Parathyroid adenoma (tissue), 2 donors: ENCODE data around the gene SCYGR6.
A peak's percentile ranks its signal among the peaks of the same experiment; 100 is the strongest.

ENCODE experiments used
- H2AFZ ChIP-seq: fragments of 300-600 bp; sonication (generic); one replicate; pipeline ENCODE4 v1.7.0; 2017; ENCODE audit warnings: antibody characterized with exemption, mild to moderate bottlenecking
- H3K27ac ChIP-seq: fragments of 300-600 bp; sonication (generic); one replicate; pipeline ENCODE4 v1.7.0; 2017
- H3K27me3 ChIP-seq: fragments of 300-600 bp; sonication (generic); one replicate; pipeline ENCODE4 v1.7.0; 2017; ENCODE audit warnings: low read length; ENCODE audit not compliant: control insufficient read depth, insufficient read depth
- H3K36me3 ChIP-seq: fragments of 300-600 bp; sonication (generic); one replicate; pipeline ENCODE4 v1.7.0; 2017; ENCODE audit warnings: low read length; ENCODE audit not compliant: control insufficient read depth, insufficient read depth
- H3K4me1 ChIP-seq: fragments of 300-600 bp; sonication (generic); one replicate; pipeline ENCODE4 v1.7.0; 2017; ENCODE audit warnings: control low read depth
- H3K4me2 ChIP-seq: fragments of 300-600 bp; sonication (generic); one replicate; pipeline ENCODE4 v1.7.0; 2017; ENCODE audit warnings: low read length
- H3K4me3 ChIP-seq: fragments of 300-600 bp; sonication (generic); one replicate; pipeline ENCODE4 v1.7.0; 2017; ENCODE audit warnings: low read depth, low read length
- H3K79me2 ChIP-seq: fragments of 300-600 bp; sonication (generic); one replicate; pipeline ENCODE4 v1.7.0; 2017; ENCODE audit warnings: control low read depth
- H3K9ac ChIP-seq: fragments of 300-600 bp; sonication (generic); one replicate; pipeline ENCODE4 v1.7.0; 2017; ENCODE audit warnings: mild to moderate bottlenecking
- H3K9me3 ChIP-seq: fragments of 300-600 bp; sonication (generic); one replicate; pipeline ENCODE4 v1.7.0; 2017; ENCODE audit warnings: low read length; ENCODE audit not compliant: control insufficient read depth
- CTCF ChIP-seq: fragments of 300-600 bp; sonication (generic); IDR thresholded peaks from one replicate; pipeline ENCODE4 v1.7.0; 2017; ENCODE audit warnings: antibody characterized with exemption, mild to moderate bottlenecking
- donor health status: primary hyperparathyroidism.

SCYGR6 gene

GRCh38 chr2:227767830-227768229 is 43.3 kb upstream of the SCYGR6 start:
- no peak overlapping the region for H2AFZ ChIP-seq
- TF ChIP-seq CTCF, result no peak
- H3K27me3 ChIP-seq, result no peaks in the 10 kb centered on the region
- no peaks in the 10 kb centered on the region for H3K36me3 ChIP-seq
- no peak overlapping the region for H3K4me2 ChIP-seq
- no peaks in the 10 kb centered on the region for H3K79me2 ChIP-seq
- no peak overlapping the region for H3K27ac ChIP-seq
- no peaks in the 10 kb centered on the region for H3K4me1 ChIP-seq
- no peak overlapping the region for H3K9ac ChIP-seq
- H3K9me3 ChIP-seq, result no peaks in the 10 kb centered on the region
- H3K4me3 ChIP-seq, result no peak overlapping the region

DNA sequence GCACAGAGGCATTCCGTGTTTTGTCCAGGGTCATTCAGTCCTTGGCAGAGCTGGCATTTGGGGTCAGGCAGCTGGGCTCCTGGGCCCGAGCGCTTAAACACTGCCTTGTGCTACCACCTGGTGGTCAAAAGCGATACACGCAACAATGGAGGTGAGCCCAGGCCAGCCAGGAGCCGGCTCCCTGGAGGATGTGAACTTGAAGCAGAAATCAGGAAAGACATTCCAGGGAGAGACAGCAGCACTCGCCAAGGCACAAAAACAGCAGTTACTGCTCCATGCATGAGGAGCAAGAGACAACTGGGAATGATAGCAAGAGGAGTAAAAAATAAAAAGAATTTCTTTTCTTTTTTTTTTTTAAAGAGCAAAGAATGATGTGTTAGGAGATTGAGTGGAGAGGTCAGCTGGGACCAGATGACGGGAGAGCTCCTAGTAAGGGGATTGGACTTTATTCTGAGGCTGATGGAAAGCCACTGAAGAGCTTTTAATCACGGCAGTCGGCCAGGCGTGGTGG is 41.9 kb upstream of the SCYGR6 start:
- Histone ChIP-seq H3K36me3 (no peaks in the 10 kb centered on the region), H3K27ac (no peak overlapping the region), H3K9ac (no peak overlapping the region), H3K27me3 (no peaks in the 10 kb centered on the region), H3K4me2 (no peak overlapping the region), H3K9me3 (no peaks in the 10 kb centered on the region), H2AFZ (peak overlapping the region; percentile 6), H3K79me2 (no peaks in the 10 kb centered on the region), H3K4me3 (no peak overlapping the region), H3K4me1 (no peaks in the 10 kb centered on the region)
- peak; percentile 83 for TF ChIP-seq CTCF

DNA sequence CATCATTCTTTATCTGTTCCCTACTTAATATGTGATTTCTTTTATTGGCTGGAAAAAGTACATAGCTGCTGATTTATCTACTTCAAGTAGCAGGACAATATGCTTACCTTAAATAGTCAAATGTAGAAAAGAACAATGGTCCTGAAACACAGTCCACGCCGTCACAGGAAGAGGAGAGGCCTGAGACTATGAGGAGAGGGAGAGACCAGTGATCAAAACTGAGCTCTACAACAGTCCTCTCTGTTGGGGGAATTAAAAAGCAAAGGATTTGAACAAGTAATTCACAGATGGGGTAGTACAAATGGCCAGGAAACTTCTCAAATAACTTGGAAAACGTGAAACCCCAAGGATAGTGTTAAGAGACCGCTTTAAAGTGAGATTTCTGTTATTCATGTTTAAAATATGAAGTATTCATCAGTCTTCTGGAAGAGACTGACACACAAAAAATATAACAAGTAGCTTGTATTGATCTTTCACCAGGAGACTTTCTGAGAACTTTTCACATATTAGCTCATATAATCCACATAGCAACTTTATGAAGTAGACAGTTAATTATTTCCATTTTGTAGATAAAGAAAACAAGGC is 41.3 kb upstream of the SCYGR6 start:
- Histone ChIP-seq H3K4me3 (no peak overlapping the region), H3K9ac (no peak overlapping the region)
- TF ChIP-seq CTCF, result no peak

GRCh38 chr2:227761740-227762476 is 37.4 kb upstream of the SCYGR6 start:
- H3K27ac ChIP-seq, result no peak overlapping the region

More for the DNA sequence above, 41.3 kb upstream of the SCYGR6 start:
- Histone ChIP-seq H3K27me3 (no peaks in the 10 kb centered on the region), H3K4me2 (no peak overlapping the region), H3K79me2 (no peaks in the 10 kb centered on the region), H2AFZ (peak overlapping the region; percentile 47), H3K4me1 (no peaks in the 10 kb centered on the region), H3K27ac (no peak overlapping the region), H3K36me3 (no peaks in the 10 kb centered on the region), H3K9me3 (no peaks in the 10 kb centered on the region)

More at GRCh38 chr2:227761740-227762476, 37.4 kb upstream of the SCYGR6 start:
- Histone ChIP-seq H3K4me3 (no peak overlapping the region), H2AFZ (no peak overlapping the region), H3K9ac (no peak overlapping the region), H3K27me3 (no peaks in the 10 kb centered on the region), H3K79me2 (no peaks in the 10 kb centered on the region), H3K9me3 (no peaks in the 10 kb centered on the region), H3K4me1 (no peaks in the 10 kb centered on the region), H3K36me3 (no peaks in the 10 kb centered on the region), H3K4me2 (no peak overlapping the region)
- no peak for TF ChIP-seq CTCF
